ENCODE results near the gene FARSA. TPM values are rescaled to one million over a fixed set of nuclear protein-coding genes. Genes with fewer than 3 reads are reported as not detected.

Gene FARSA
- polyA plus RNA-seq, 2 of the 4 experiments (the other 2 are of a cell fraction) = 18.1 to 58.7 TPM

DNA sequence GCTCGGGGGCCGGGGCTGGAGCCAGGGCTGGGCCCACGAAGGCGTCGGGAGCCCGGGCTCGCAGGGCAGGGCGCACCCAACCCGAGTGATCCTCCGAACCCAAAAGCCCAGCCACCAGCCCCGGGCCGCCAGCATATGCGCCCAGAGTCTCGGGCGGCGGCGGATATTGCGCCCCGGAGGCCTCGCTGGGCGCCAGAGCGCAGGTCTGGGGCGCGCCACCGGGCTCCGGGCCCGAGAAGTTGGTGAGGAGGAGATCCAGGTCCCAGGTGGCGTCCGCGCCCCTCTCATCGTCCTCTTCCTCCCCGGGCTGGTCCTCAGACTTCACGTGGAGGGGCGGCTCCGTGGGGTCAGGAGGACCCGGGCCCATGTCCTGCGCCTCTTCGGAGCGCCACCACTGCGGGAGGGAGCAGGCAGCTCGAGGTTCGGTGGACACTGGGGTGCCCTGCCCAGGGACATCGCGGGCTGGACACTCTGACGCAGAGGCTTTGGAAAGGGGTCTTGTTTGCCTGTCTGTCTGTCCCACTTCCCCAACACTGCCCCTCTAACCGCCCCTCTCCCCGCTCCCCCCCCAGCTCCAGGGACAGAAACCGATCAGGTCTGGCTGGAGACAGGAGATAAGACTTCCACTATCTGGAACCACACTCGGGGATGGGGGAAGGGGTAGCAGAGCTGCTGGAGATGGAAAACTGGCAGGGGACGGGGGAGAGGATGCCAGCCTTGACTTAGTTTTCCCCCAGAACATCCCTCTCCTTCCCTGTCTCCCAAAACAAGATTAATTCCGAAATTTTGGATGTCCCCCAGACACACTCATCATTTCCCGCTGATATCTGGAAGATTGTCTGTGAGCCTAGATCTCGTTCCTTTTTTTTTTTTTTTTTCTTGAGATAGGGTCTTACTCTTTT is 47.5 kb downstream of the FARSA start:
- peak overlapping the region; percentile 36 for H3K4me3 ChIP-seq
- peak overlapping the region; percentile 27 to 83; a peak in 4 of 6 replicates for H3K27ac ChIP-seq
- peaks cover 9% of the 10 kb centered on the region; the same call in 2 of the 3 replicates for H3K9me3 ChIP-seq
- FAIRE-seq = no peak
- peak; percentile 22 to 26; a peak in 4 of 6 replicates for ATAC-seq
- no peaks in the 10 kb centered on the region for H3K4me1 ChIP-seq
- 49% methylated on average over 21 of the region's 53 CpGs for WGBS (ENCODE audit: missing lambda C conversion rate)
- peak overlapping the region; percentile 65 for H3K4me2 ChIP-seq
- ChIA-PET POLR2A (no interaction called here), CTCF (interaction anchor here (0.7 to 4.5 kb wide), 13 partner anchors 10 to 120 kb away, joined by 3 to 17 read pairs (median 4); partner anchors contain the start of gene RTBDN)
- TF ChIP-seq, protein P1, sequence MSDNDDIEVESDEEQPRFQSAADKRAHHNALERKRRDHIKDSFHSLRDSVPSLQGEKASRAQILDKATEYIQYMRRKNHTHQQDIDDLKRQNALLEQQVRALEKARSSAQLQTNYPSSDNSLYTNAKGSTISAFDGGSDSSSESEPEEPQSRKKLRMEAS (IDR thresholded peaks at IDR 0.05) = no peak
- TF ChIP-seq RFX5 (IDR thresholded peaks at IDR 0.05) (no peak), FOXS1 (CRISPR knock-in tag; IDR thresholded peaks at IDR 0.05) (no peak)
- TF ChIP-seq, protein P2, sequence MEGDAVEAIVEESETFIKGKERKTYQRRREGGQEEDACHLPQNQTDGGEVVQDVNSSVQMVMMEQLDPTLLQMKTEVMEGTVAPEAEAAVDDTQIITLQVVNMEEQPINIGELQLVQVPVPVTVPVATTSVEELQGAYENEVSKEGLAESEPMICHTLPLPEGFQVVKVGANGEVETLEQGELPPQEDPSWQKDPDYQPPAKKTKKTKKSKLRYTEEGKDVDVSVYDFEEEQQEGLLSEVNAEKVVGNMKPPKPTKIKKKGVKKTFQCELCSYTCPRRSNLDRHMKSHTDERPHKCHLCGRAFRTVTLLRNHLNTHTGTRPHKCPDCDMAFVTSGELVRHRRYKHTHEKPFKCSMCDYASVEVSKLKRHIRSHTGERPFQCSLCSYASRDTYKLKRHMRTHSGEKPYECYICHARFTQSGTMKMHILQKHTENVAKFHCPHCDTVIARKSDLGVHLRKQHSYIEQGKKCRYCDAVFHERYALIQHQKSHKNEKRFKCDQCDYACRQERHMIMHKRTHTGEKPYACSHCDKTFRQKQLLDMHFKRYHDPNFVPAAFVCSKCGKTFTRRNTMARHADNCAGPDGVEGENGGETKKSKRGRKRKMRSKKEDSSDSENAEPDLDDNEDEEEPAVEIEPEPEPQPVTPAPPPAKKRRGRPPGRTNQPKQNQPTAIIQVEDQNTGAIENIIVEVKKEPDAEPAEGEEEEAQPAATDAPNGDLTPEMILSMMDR (IDR thresholded peaks at IDR 0.05) = peak; percentile 11; the same call in 1 of the 3 replicates
- TF ChIP-seq, protein P3, sequence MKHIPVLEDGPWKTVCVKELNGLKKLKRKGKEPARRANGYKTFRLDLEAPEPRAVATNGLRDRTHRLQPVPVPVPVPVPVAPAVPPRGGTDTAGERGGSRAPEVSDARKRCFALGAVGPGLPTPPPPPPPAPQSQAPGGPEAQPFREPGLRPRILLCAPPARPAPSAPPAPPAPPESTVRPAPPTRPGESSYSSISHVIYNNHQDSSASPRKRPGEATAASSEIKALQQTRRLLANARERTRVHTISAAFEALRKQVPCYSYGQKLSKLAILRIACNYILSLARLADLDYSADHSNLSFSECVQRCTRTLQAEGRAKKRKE (CRISPR knock-in tag; IDR thresholded peaks at IDR 0.05; ENCODE audit: low read depth) = no peak
- DNase-seq (ENCODE audit: low read depth in 1 of 2, low spot score in 1 of 2) = no peak

DNA sequence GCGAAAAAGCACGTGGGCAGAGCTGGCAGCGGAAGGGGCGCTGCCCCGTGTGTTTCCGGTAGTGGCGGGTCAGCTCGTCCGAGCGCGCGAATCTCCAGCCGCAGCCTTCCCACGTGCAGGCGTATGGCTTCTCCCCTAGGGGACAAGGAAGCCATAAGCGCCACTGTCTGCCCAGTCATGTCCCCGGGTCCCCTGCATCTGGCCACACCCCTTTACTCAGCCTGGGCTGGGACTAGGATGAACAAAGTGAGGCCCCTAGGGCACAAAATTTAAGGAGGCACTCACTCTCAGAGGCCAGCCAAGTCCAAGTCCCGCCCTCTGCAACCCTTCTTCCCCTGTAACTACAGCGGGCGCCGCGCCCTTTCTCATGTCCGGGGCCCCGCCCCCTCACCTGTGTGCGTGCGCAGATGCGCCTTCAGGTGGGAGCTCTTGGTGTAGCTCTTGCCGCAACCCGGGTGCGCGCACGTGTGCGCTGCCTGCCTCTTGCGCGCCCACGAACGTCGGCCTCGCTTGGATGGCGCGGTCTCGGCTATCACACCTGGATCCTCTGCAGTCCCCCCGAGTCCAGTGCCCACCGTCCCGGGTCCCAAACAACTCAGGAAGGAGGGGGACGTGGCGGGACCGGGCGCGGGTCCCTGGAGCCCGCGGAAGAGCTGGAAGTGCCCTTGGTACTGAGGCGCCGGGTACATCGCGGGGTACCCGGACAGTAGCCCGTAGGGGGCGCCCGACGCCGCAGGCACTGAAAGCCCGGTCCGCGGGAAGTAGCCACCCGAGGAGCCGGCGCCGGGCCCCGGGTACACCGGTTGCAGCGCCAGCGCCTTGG is 48.4 kb downstream of the FARSA start:
- ChIA-PET POLR2A (interaction anchor here (0.6 kb wide), 1 partner anchor 80 kb away, joined by 3 read pairs; no protein-coding TSS in a partner anchor), CTCF (interaction anchor here (0.6 to 4.5 kb wide), 21 partner anchors 9 to 119 kb away, joined by 3 to 17 read pairs (median 3); partner anchors contain the start of gene RTBDN)
- WGBS (ENCODE audit: missing lambda C conversion rate) = 60% methylated on average over 25 of the region's 73 CpGs
- peak overlapping the region in 1 of 2 experiments; percentile 83; a peak in 4 of 6 replicates for H3K27ac ChIP-seq
- peak overlapping the region; percentile 65 for H3K4me2 ChIP-seq
- peak; percentile 54 to 74 for DNase-seq (ENCODE audit: low read depth in 1 of 2, low spot score in 1 of 2)
- no peaks in the 10 kb centered on the region for H3K4me1 ChIP-seq
- ATAC-seq = peak; percentile 71 to 78
- FAIRE-seq = no peak
- H3K9me3 ChIP-seq = peaks cover 9% of the 10 kb centered on the region; the same call in 2 of the 3 replicates
- peak overlapping the region; percentile 36 for H3K4me3 ChIP-seq
- no peak for TF ChIP-seq MAFK (IDR thresholded peaks at IDR 0.05; ENCODE audit: partially characterized antibody)
- TF ChIP-seq, protein P4, sequence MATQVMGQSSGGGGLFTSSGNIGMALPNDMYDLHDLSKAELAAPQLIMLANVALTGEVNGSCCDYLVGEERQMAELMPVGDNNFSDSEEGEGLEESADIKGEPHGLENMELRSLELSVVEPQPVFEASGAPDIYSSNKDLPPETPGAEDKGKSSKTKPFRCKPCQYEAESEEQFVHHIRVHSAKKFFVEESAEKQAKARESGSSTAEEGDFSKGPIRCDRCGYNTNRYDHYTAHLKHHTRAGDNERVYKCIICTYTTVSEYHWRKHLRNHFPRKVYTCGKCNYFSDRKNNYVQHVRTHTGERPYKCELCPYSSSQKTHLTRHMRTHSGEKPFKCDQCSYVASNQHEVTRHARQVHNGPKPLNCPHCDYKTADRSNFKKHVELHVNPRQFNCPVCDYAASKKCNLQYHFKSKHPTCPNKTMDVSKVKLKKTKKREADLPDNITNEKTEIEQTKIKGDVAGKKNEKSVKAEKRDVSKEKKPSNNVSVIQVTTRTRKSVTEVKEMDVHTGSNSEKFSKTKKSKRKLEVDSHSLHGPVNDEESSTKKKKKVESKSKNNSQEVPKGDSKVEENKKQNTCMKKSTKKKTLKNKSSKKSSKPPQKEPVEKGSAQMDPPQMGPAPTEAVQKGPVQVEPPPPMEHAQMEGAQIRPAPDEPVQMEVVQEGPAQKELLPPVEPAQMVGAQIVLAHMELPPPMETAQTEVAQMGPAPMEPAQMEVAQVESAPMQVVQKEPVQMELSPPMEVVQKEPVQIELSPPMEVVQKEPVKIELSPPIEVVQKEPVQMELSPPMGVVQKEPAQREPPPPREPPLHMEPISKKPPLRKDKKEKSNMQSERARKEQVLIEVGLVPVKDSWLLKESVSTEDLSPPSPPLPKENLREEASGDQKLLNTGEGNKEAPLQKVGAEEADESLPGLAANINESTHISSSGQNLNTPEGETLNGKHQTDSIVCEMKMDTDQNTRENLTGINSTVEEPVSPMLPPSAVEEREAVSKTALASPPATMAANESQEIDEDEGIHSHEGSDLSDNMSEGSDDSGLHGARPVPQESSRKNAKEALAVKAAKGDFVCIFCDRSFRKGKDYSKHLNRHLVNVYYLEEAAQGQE (IDR thresholded peaks at IDR 0.05) = no peak
- TF ChIP-seq GATA3 (IDR thresholded peaks at IDR 0.05; ENCODE audit: borderline replicate concordance) = no peak
- no peak for TF ChIP-seq JUN (IDR thresholded peaks at IDR 0.05)
- TF ChIP-seq EP300 (IDR thresholded peaks at IDR 0.05) = no peak
- no peak for TF ChIP-seq HOXB13 (CRISPR knock-in tag; IDR thresholded peaks at IDR 0.05; ENCODE audit: low read depth)
- TF ChIP-seq, protein P5, sequence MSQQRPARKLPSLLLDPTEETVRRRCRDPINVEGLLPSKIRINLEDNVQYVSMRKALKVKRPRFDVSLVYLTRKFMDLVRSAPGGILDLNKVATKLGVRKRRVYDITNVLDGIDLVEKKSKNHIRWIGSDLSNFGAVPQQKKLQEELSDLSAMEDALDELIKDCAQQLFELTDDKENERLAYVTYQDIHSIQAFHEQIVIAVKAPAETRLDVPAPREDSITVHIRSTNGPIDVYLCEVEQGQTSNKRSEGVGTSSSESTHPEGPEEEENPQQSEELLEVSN (IDR thresholded peaks at IDR 0.05; ENCODE audit: borderline replicate concordance, low read depth) = peak; percentile 42; the same call in 1 of the 2 replicates
- TF ChIP-seq CBX8 (IDR thresholded peaks at IDR 0.05) = no peak
- TF ChIP-seq CEBPB (IDR thresholded peaks at IDR 0.05) = no peak
- TF ChIP-seq CHD2 (IDR thresholded peaks at IDR 0.05; ENCODE audit: low read length, partially characterized antibody) = no peak
- TF ChIP-seq RARB (CRISPR knock-in tag; IDR thresholded peaks at IDR 0.05) = no peak
- TF ChIP-seq CBX2 (IDR thresholded peaks at IDR 0.05; ENCODE audit: borderline replicate concordance, low read depth) = no peak
- no peak for TF ChIP-seq ZNF302 (CRISPR knock-in tag; IDR thresholded peaks at IDR 0.05)
- TF ChIP-seq, protein P1 (IDR thresholded peaks at IDR 0.05) = peak; percentile 71
- no peak for TF ChIP-seq FOXS1 (CRISPR knock-in tag; IDR thresholded peaks at IDR 0.05)
- TF ChIP-seq, protein P2 (IDR thresholded peaks at IDR 0.05) = peak; percentile 68
- 0 out of 2 replicates have a peak, but pooled peaks have one; percentile 21 for TF ChIP-seq HDAC2 (IDR thresholded peaks at IDR 0.05)
- TF ChIP-seq NR3C1 (IDR thresholded peaks at IDR 0.05) = no peak
- TF ChIP-seq, protein P3 (CRISPR knock-in tag; IDR thresholded peaks at IDR 0.05; ENCODE audit: low read depth) = no peak

Measured in A549 (cell line).